ENCODE data around the gene MEIS2.

GRCh38 chr15:37142371-37142770 lies 42.0 kb upstream of the MEIS2 start:
- TF ChIP-seq ELK1 (IDR thresholded peaks at IDR 0.05; ENCODE audit: low read depth, low read length) (no peak), CTCF (IDR thresholded peaks at IDR 0.05) (no peak), NR3C1 (IDR thresholded peaks at IDR 0.05) (no peak), CEBPB (IDR thresholded peaks at IDR 0.05) (no peak), HEYL (CRISPR knock-in tag; IDR thresholded peaks at IDR 0.05) (no peak), RNF2 (IDR thresholded peaks at IDR 0.05; ENCODE audit: borderline replicate concordance, low read depth) (no peak), MYC (IDR thresholded peaks at IDR 0.05; ENCODE audit: borderline replicate concordance, low read length) (no peak), HOXB5 (CRISPR knock-in tag; IDR thresholded peaks at IDR 0.05) (no peak), MAX (IDR thresholded peaks at IDR 0.05) (no peak)
